GM21737 (cell line): Measurements from ENCODE around the gene WWP2.
"Not testable (repeated sequence)": the region's sequence is repeated elsewhere in the genome, so short reads cannot be mapped to it uniquely, and the experiment has no call there.

Experiments used
- ATAC-seq: cut with Tn5 transposase; IDR thresholded peaks from one replicate; pipeline ENCODE4 v1.9.1; 2021; ENCODE audit warnings: mild to moderate bottlenecking, moderate library complexity; ENCODE audit not compliant: unreplicated experiment

Gene WWP2

GRCh38 chr16:69972935-69973334 is 210.8 kb downstream of the WWP2 start:
- not testable (repeated sequence) for ATAC-seq

- ATAC-seq = not testable (repeated sequence)
These were observed 223.1 kb downstream of the WWP2 start for GRCh38 chr16:69985196-69985595.
